HL-60 (cell line): Measurements from ENCODE around the gene RELN.

Source experiments
- DNase-seq, 2 experiments: peaks; one replicate each; pipeline ENCODE4 v3.0.0-alpha.2; 2010 to 2020; ENCODE audit warnings: low read depth in 1 of 2, low spot score in 1 of 2
- H3K27ac ChIP-seq: fragments of 250-450 bp; sonication (Bioruptor Pico); replicated peaks from 2 replicates; pipeline ENCODE4 v1.5.1; 2020; ENCODE audit warnings: mild to moderate bottlenecking, moderate library complexity
- H3K27me3 ChIP-seq: fragments of 250-450 bp; sonication (Bioruptor Pico); 2 replicates; pipeline ENCODE4 v1.5.1; 2021; ENCODE audit warnings: mild to moderate bottlenecking, moderate library complexity; ENCODE audit not compliant: insufficient read depth, poor library complexity, severe bottlenecking
- H3K4me3 ChIP-seq: replicated peaks from 2 replicates; pipeline ENCODE4 v1.5.1; 2011; ENCODE audit warnings: mild to moderate bottlenecking, control low read depth, low read length; ENCODE audit not compliant: insufficient read depth
- GABPA ChIP-seq: IDR thresholded peaks from 2 replicates; pipeline ENCODE4 v1.6.1; 2012; ENCODE audit warnings: low read depth
- POLR2AphosphoS5 ChIP-seq: IDR thresholded peaks from 2 replicates; pipeline ENCODE4 v1.6.1; 2012; ENCODE audit warnings: low read depth
- REST ChIP-seq: IDR thresholded peaks from 2 replicates; pipeline ENCODE4 v1.6.1; 2012; ENCODE audit warnings: low read depth; ENCODE audit not compliant: insufficient replicate concordance
- SPI1 ChIP-seq: IDR thresholded peaks from 2 replicates; pipeline ENCODE4 v1.6.1; 2012; ENCODE audit warnings: low read depth, mild to moderate bottlenecking, borderline replicate concordance
- TF ChIP-seq, protein P1 (sequence below): IDR thresholded peaks from one replicate; pipeline ENCODE4 v1.5.1; 2011; ENCODE audit warnings: low read length, control low read depth, inconsistent platforms; ENCODE audit not compliant: insufficient read depth

RELN gene

DNA sequence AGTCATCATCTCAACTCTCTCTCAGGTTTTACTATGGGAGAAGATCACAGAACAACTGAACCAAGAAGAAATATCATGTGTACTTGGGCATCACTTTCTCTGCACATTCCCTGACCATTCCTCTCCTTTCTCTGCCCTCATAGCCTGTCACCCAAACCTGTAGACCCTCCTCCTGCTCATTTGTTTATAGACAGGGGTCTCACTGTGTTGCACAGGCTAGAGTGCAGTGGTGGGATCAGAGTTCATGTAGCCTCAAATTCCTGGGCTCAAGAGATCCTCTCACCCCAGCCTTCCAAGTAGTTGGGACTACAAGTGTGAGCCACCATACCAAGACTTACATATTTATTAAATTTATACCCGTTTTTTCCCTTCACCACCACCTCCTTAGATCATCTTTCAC lies 282.7 kb downstream of the RELN start:
- Histone ChIP-seq H3K27me3 (no peaks in the 10 kb centered on the region), H3K27ac (no peak overlapping the region), H3K4me3 (no peak overlapping the region)
- no peak for DNase-seq
- TF ChIP-seq, protein P1, sequence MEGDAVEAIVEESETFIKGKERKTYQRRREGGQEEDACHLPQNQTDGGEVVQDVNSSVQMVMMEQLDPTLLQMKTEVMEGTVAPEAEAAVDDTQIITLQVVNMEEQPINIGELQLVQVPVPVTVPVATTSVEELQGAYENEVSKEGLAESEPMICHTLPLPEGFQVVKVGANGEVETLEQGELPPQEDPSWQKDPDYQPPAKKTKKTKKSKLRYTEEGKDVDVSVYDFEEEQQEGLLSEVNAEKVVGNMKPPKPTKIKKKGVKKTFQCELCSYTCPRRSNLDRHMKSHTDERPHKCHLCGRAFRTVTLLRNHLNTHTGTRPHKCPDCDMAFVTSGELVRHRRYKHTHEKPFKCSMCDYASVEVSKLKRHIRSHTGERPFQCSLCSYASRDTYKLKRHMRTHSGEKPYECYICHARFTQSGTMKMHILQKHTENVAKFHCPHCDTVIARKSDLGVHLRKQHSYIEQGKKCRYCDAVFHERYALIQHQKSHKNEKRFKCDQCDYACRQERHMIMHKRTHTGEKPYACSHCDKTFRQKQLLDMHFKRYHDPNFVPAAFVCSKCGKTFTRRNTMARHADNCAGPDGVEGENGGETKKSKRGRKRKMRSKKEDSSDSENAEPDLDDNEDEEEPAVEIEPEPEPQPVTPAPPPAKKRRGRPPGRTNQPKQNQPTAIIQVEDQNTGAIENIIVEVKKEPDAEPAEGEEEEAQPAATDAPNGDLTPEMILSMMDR, result no peak
- TF ChIP-seq POLR2AphosphoS5 (no peak), REST (no peak), SPI1 (no peak), GABPA (no peak)

DNA sequence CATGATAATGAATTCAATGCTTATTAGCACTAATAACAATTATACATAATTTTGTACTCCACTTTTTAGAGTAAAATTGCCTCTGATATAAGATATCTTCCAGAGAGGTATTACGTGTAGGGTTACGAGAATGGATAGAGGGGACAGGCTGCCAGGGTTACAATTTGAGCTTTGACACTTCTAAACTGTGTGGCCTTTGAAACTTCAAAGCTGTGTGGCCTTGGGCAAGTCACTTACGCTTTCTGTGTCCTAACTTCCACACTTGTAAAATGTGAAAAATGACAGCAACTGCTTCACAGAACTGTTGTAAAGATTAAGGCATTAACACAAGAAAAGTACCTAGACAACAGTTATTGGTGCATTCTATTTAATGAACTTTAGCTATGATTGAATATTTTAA lies 283.9 kb downstream of the RELN start:
- Histone ChIP-seq H3K27me3 (no peaks in the 10 kb centered on the region), H3K4me3 (no peak overlapping the region), H3K27ac (no peak overlapping the region)
- DNase-seq, result no peak
- TF ChIP-seq, protein P1, result no peak
- TF ChIP-seq GABPA, result no peak
- no peak for TF ChIP-seq SPI1
- TF ChIP-seq POLR2AphosphoS5, result no peak
- TF ChIP-seq REST, result no peak

- no peak for DNase-seq
- TF ChIP-seq REST (no peak), SPI1 (no peak), GABPA (no peak), POLR2AphosphoS5 (no peak)
- TF ChIP-seq, protein P1, result no peak
- Histone ChIP-seq H3K27ac (no peak overlapping the region), H3K4me3 (no peak overlapping the region), H3K27me3 (no peaks in the 10 kb centered on the region)
Observed at GRCh38 chr7:103704701-103705100, 284.8 kb downstream of the RELN start.
